Neural cell (in vitro differentiated cells): Measurements from ENCODE around the gene USP35. TPM values are rescaled to one million over a fixed set of nuclear protein-coding genes. Genes with fewer than 3 reads are reported as not detected.

Experiments
- H2AFZ ChIP-seq: fragments of 200-600, 300-800 bp; sonication (generic), shearing (Covaris generic); 2 replicates; pipeline ENCODE4 v1.6.0; 2014; ENCODE audit warnings: low read depth, mild to moderate bottlenecking, antibody characterized with exemption, low read length, moderate library complexity
- H3F3A ChIP-seq: fragments of 200-600 bp; shearing (Covaris generic); 2 replicates; pipeline ENCODE4 v1.6.1; 2016; ENCODE audit warnings: mild to moderate bottlenecking, moderate library complexity, mixed read lengths, antibody characterized with exemption, low read length; ENCODE audit not compliant: insufficient read depth, poor library complexity, severe bottlenecking
- H3K27ac ChIP-seq: fragments of 200-600, 300-800 bp; sonication (generic), shearing (Covaris generic); 2 replicates; pipeline ENCODE4 v1.5.1; 2014; ENCODE audit warnings: mild to moderate bottlenecking, low read length, moderate library complexity
- H3K27me3 ChIP-seq: fragments of 300-800, 200-600 bp; sonication (generic), shearing (Covaris generic); 2 replicates; pipeline ENCODE4 v1.6.0; 2014; ENCODE audit warnings: mild to moderate bottlenecking, low read depth, low read length, moderate library complexity; ENCODE audit not compliant: insufficient read depth
- H3K36me3 ChIP-seq: fragments of 300-800, 200-600 bp; sonication (generic), shearing (Covaris generic); 2 replicates; pipeline ENCODE4 v1.5.1; 2014; ENCODE audit warnings: mild to moderate bottlenecking, antibody characterized with exemption, low read length, moderate library complexity; ENCODE audit not compliant: insufficient read depth
- H3K4me2 ChIP-seq: fragments of 300-800, 200-600 bp; sonication (generic), shearing (Covaris generic); 2 replicates; pipeline ENCODE4 v1.6.0; 2014; ENCODE audit warnings: mild to moderate bottlenecking, low read length
- H3K4me3 ChIP-seq: fragments of 300-800, 200-600 bp; sonication (generic), shearing (Covaris generic); 2 replicates; pipeline ENCODE4 v1.5.1; 2014; ENCODE audit warnings: mild to moderate bottlenecking, low read length, moderate library complexity
- H3K79me2 ChIP-seq: fragments of 200-600 bp; shearing (Covaris generic); replicated peaks from 2 replicates; pipeline ENCODE4 v1.6.0; 2014; ENCODE audit warnings: mild to moderate bottlenecking, low read length, moderate library complexity; ENCODE audit not compliant: insufficient read depth
- H3K9ac ChIP-seq: fragments of 300-800, 200-600 bp; sonication (generic), shearing (Covaris generic); 2 replicates; pipeline ENCODE4 v1.6.1; 2016; ENCODE audit warnings: mild to moderate bottlenecking, low read length, mixed read lengths
- H3K9me2 ChIP-seq: fragments of 200-600 bp; shearing (Covaris generic); 2 replicates; pipeline ENCODE4 v1.6.1; 2016; ENCODE audit warnings: mild to moderate bottlenecking, low read length, mixed read lengths; ENCODE audit not compliant: insufficient read depth
- H3K9me3 ChIP-seq: fragments of 200-600, 300-800 bp; sonication (generic), shearing (Covaris generic); 2 replicates; pipeline ENCODE4 v1.6.1; 2016; ENCODE audit warnings: mild to moderate bottlenecking, mixed run types, low read length, moderate library complexity, mixed read lengths
- H4K20me1 ChIP-seq: fragments of 200-600 bp; shearing (Covaris generic); 2 replicates; pipeline ENCODE4 v1.6.1; 2016; ENCODE audit warnings: mild to moderate bottlenecking, mixed run types; ENCODE audit not compliant: insufficient read depth
- CTCF ChIP-seq: fragments of 450-650 bp; IDR thresholded peaks from 2 replicates; pipeline ENCODE4 v1.5.1; 2014; ENCODE audit warnings: antibody characterized with exemption, mild to moderate bottlenecking, moderate library complexity; ENCODE audit not compliant: poor library complexity, severe bottlenecking
- EP300 ChIP-seq: fragments of 450-650 bp; conservative IDR thresholded peaks from 2 replicates; pipeline ENCODE4 v1.6.1; 2014; ENCODE audit warnings: antibody characterized with exemption, mild to moderate bottlenecking, moderate library complexity; ENCODE audit not compliant: poor library complexity, severe bottlenecking
- EZH2 ChIP-seq: fragments of 200-600, 300-800 bp; shearing (Covaris generic), sonication (generic); IDR thresholded peaks from 2 replicates; pipeline ENCODE4 v1.6.1; 2014; ENCODE audit warnings: antibody characterized with exemption, low read length, borderline replicate concordance, mild to moderate bottlenecking; ENCODE audit not compliant: insufficient read depth, poor library complexity, severe bottlenecking
- MXI1 ChIP-seq: fragments of 450-650 bp; conservative IDR thresholded peaks from 2 replicates; pipeline ENCODE4 v1.6.1; 2014; ENCODE audit warnings: antibody characterized with exemption, mild to moderate bottlenecking; ENCODE audit not compliant: poor library complexity, severe bottlenecking
- POLR2AphosphoS5 ChIP-seq: IDR thresholded peaks from 2 replicates; pipeline ENCODE4 v1.6.1; 2012
- RAD21 ChIP-seq: fragments of 450-650 bp; conservative IDR thresholded peaks from 2 replicates; pipeline ENCODE4 v1.6.1; 2014; ENCODE audit warnings: antibody characterized with exemption, mild to moderate bottlenecking, moderate library complexity
- SMC3 ChIP-seq: fragments of 450-650 bp; conservative IDR thresholded peaks from 2 replicates; pipeline ENCODE4 v1.6.1; 2014; ENCODE audit warnings: antibody characterized with exemption, mild to moderate bottlenecking, moderate library complexity; ENCODE audit not compliant: poor library complexity
- TAF1 ChIP-seq: IDR thresholded peaks from 2 replicates; pipeline ENCODE4 v1.6.1; 2012; ENCODE audit warnings: low read depth
- polyA plus RNA-seq: library from polyadenylated mRNA; depleted of rRNA; stranded (reverse); fragments of >200 nt; gene quantifications from 2 replicates; pipeline ENCODE4 v1.2.3, GENCODE V29; 2014
- TF ChIP-seq, protein P1 (sequence below): IDR thresholded peaks from 2 replicates; pipeline ENCODE4 v1.6.1; 2012; ENCODE audit warnings: borderline replicate concordance

The USP35 gene
- polyA plus RNA-seq, 1 donor from 2014 or later: 12.9 TPM

- Histone ChIP-seq H3K27me3 (no peaks in the 10 kb centered on the region), H3K9ac (no peak overlapping the region), H3F3A (no peaks in the 10 kb centered on the region), H3K9me3 (no peaks in the 10 kb centered on the region), H3K79me2 (no peaks in the 10 kb centered on the region), H2AFZ (no peak overlapping the region), H4K20me1 (no peaks in the 10 kb centered on the region), H3K4me2 (no peak overlapping the region), H3K4me3 (no peak overlapping the region), H3K36me3 (no peaks in the 10 kb centered on the region), H3K9me2 (no peaks in the 10 kb centered on the region), H3K27ac (no peak overlapping the region)
- TF ChIP-seq EZH2: no peak
- TF ChIP-seq, protein P1, sequence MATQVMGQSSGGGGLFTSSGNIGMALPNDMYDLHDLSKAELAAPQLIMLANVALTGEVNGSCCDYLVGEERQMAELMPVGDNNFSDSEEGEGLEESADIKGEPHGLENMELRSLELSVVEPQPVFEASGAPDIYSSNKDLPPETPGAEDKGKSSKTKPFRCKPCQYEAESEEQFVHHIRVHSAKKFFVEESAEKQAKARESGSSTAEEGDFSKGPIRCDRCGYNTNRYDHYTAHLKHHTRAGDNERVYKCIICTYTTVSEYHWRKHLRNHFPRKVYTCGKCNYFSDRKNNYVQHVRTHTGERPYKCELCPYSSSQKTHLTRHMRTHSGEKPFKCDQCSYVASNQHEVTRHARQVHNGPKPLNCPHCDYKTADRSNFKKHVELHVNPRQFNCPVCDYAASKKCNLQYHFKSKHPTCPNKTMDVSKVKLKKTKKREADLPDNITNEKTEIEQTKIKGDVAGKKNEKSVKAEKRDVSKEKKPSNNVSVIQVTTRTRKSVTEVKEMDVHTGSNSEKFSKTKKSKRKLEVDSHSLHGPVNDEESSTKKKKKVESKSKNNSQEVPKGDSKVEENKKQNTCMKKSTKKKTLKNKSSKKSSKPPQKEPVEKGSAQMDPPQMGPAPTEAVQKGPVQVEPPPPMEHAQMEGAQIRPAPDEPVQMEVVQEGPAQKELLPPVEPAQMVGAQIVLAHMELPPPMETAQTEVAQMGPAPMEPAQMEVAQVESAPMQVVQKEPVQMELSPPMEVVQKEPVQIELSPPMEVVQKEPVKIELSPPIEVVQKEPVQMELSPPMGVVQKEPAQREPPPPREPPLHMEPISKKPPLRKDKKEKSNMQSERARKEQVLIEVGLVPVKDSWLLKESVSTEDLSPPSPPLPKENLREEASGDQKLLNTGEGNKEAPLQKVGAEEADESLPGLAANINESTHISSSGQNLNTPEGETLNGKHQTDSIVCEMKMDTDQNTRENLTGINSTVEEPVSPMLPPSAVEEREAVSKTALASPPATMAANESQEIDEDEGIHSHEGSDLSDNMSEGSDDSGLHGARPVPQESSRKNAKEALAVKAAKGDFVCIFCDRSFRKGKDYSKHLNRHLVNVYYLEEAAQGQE: no peak
Observed at GRCh38 chr11:78208257-78209165, 19.8 kb downstream of the USP35 start.

GRCh38 chr11:78209478-78209877, 20.8 kb downstream of the USP35 start:
- TF ChIP-seq POLR2AphosphoS5 (no peak), EP300 (no peak), TAF1 (no peak), EZH2 (no peak), SMC3 (no peak), MXI1 (no peak), RAD21 (no peak), CTCF (no peak)
- TF ChIP-seq, protein P1: no peak
- H3K27ac ChIP-seq: no peak overlapping the region
- H3F3A ChIP-seq: no peaks in the 10 kb centered on the region
- no peaks in the 10 kb centered on the region for H3K9me2 ChIP-seq
- H3K4me3 ChIP-seq: no peak overlapping the region
- H3K36me3 ChIP-seq: peaks cover under 1% of the 10 kb centered on the region
- no peaks in the 10 kb centered on the region for H3K79me2 ChIP-seq
- H3K4me2 ChIP-seq: no peak overlapping the region
- no peak overlapping the region for H3K9ac ChIP-seq
- no peaks in the 10 kb centered on the region for H3K27me3 ChIP-seq
- H4K20me1 ChIP-seq: no peaks in the 10 kb centered on the region
- no peaks in the 10 kb centered on the region for H3K9me3 ChIP-seq
- H2AFZ ChIP-seq: no peak overlapping the region
